ENCODE data around the gene QRFP.
"Not testable (repeated sequence)": the region's sequence is repeated elsewhere in the genome, so short reads cannot be mapped to it uniquely, and the experiment has no call there.

QRFP gene

GRCh38 chr9:130849356-130849755 lies 47.3 kb downstream of the QRFP start:
- no peak for DNase-seq (ENCODE audit: low read depth, low spot score)

- not testable (repeated sequence) for DNase-seq (ENCODE audit: low read depth, low spot score)
These were observed 48.1 kb downstream of the QRFP start for GRCh38 chr9:130848514-130848913.

DNA sequence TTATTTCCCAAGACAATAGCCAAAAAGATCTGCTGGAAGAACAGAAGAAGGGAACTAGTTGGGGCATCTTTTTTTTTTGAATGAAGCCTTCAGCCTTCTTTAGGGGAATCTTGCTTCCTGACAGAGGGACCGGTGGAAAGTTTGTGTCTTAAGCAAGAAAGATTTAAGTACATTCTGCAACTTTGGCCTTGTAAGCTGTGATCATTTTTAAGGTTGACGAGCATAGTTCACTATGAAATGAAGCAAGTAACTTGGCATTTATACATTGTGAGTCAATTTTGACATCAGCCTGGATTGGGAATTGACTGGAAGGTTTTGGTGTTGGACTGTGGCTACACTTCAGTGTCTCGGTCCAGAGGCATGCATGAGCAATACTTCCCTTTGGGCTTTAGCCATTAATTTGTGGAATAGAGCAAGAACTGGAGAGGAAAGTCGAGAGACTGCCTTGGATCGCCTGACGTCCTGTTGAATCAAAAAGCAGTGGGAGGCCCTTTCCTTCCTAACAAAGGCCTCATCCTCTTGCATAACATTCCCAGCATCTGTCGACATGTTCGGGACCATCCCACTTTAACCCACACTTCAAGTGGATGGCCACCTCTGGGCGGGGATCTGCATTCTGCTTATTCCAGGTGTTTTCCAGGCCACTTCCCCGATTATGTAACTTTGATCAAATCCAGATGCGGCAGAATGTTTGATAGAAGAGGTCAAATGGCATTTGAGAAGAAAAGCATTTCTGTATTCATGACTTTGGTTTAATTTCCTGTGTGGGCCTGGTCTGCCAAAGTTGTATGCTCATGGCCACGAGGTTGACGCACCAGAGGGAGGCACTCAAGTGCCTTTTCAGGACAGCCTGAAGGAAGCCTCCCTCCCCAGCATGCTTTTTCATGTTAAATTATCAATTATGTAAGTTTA lies 49.0 kb downstream of the QRFP start:
- DNase-seq (ENCODE audit: low read depth, low spot score) = no peak

GRCh38 chr9:130846487-130847305 lies 49.9 kb downstream of the QRFP start:
- no peak for DNase-seq (ENCODE audit: low read depth, low spot score)

- no peak for DNase-seq (ENCODE audit: low read depth, low spot score)
These were observed 50.6 kb downstream of the QRFP start for GRCh38 chr9:130845901-130846481.

DNA sequence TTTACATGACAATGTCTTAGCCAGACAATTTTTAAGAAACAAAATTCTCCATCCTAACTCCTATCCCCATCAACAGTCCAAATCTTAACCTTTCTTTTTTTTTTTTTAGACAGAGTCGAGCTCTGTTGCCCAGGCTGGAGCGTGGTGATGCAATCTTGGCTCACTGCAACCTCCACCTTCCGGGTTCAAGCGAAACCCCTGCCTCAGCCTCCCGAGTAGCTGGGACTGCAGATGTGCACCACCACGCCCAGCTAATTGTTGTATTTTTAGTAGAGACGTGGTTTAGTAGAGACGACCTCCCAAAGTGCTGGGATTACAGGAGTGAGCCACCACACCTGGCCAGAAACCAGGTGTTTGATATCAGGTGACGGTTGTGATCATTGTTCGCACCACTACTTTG lies 51.4 kb downstream of the QRFP start:
- no peak for DNase-seq (ENCODE audit: low read depth, low spot score)

- no peak for DNase-seq (ENCODE audit: low read depth, low spot score)
These were observed 52.6 kb downstream of the QRFP start for GRCh38 chr9:130844044-130844451.

GRCh38 chr9:130843049-130843908 lies 53.3 kb downstream of the QRFP start:
- DNase-seq (ENCODE audit: low read depth, low spot score) = no peak

All from activated CD4-positive, CD25-positive, alpha-beta regulatory T cell treated with anti-CD3 and anti-CD28 coated beads, Interleukin-2, amount 50 U/mL, for 16 hours (primary cell).